ENCODE measurements around the gene ATP6V1E1. TPM values are rescaled to one million over a fixed set of nuclear protein-coding genes. Genes with fewer than 3 reads are reported as not detected.

The ATP6V1E1 gene
- total RNA-seq, 1 donor from 2014 or later = 73.9 TPM

GRCh38 chr22:17596226-17596625 lies 32.3 kb downstream of the ATP6V1E1 start:
- CTCF ChIA-PET = no interaction called here
- ATAC-seq (ENCODE audit: low read depth) = no peak
- no peak for DNase-seq
- Mint-ChIP-seq H3K4me1 (peaks cover 33% of the 10 kb centered on the region), H3K27me3 (no peaks in the 10 kb centered on the region), H3K9me3 (no peaks in the 10 kb centered on the region), H3K36me3 (ENCODE audit: low read depth) (peaks cover 87% of the 10 kb centered on the region), H3K4me3 (no peak overlapping the region), H3K27ac (peak overlapping the region; percentile 35)
- TF ChIP-seq, protein P1, sequence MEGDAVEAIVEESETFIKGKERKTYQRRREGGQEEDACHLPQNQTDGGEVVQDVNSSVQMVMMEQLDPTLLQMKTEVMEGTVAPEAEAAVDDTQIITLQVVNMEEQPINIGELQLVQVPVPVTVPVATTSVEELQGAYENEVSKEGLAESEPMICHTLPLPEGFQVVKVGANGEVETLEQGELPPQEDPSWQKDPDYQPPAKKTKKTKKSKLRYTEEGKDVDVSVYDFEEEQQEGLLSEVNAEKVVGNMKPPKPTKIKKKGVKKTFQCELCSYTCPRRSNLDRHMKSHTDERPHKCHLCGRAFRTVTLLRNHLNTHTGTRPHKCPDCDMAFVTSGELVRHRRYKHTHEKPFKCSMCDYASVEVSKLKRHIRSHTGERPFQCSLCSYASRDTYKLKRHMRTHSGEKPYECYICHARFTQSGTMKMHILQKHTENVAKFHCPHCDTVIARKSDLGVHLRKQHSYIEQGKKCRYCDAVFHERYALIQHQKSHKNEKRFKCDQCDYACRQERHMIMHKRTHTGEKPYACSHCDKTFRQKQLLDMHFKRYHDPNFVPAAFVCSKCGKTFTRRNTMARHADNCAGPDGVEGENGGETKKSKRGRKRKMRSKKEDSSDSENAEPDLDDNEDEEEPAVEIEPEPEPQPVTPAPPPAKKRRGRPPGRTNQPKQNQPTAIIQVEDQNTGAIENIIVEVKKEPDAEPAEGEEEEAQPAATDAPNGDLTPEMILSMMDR (IDR thresholded peaks at IDR 0.05) = no peak
- POLR2A ChIA-PET = no interaction called here
- intact Hi-C loops (cut with micrococcal nuclease) = no loop called here

DNA sequence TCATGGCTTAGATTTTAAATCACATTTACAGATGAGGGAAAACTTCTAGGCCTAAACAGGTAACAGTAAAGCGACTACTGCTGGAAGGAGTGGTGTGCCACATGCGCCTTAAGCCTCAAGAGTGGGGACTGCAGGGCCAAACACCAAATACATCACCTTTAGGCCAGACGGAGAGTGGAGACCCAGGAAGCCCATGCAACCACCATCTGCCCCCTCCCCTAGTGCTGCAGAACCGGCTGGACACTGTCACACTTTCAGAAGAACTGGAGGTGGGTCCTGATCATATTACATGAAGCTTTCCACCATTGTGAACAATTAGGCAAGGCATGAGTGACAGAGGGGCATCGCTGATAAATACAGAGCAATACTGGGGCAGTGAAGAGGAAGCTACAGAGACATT lies 36.3 kb downstream of the ATP6V1E1 start:
- TF ChIP-seq, protein P1 (IDR thresholded peaks at IDR 0.05) = no peak
- no peak for DNase-seq
- ChIA-PET CTCF (no interaction called here), POLR2A (interaction anchor here (0.6 kb wide), 1 partner anchor 34 kb away, joined by 5 read pairs; no protein-coding TSS in a partner anchor)
- no peak for ATAC-seq (ENCODE audit: low read depth)
- intact Hi-C loops (cut with micrococcal nuclease) = loop anchor here (5.0 kb wide), 1 partner anchor 435 kb away; the partner anchor contains the start of gene HDHD5
- Mint-ChIP-seq H3K9me3 (no peaks in the 10 kb centered on the region), H3K27ac (no peak overlapping the region), H3K4me1 (peaks cover 33% of the 10 kb centered on the region), H3K27me3 (no peaks in the 10 kb centered on the region), H3K4me3 (no peak overlapping the region), H3K36me3 (ENCODE audit: low read depth) (peaks cover 60% of the 10 kb centered on the region)

- peaks cover 48% of the 10 kb centered on the region for H3K36me3 Mint-ChIP-seq (ENCODE audit: low read depth)
- no peaks in the 10 kb centered on the region for H3K27me3 Mint-ChIP-seq
- H3K9me3 Mint-ChIP-seq = no peaks in the 10 kb centered on the region
- ChIA-PET POLR2A (no interaction called here), CTCF (no interaction called here)
- no peak overlapping the region for H3K4me3 Mint-ChIP-seq
- H3K27ac Mint-ChIP-seq = no peak overlapping the region
- peaks cover 25% of the 10 kb centered on the region for H3K4me1 Mint-ChIP-seq
- ATAC-seq (ENCODE audit: low read depth) (no peak), DNase-seq (no peak)
- intact Hi-C loops (cut with micrococcal nuclease) = loop anchor here (5.0 kb wide), 1 partner anchor 433 kb away; the partner anchor contains the start of gene HDHD5
- TF ChIP-seq, protein P1 (IDR thresholded peaks at IDR 0.05) = no peak
These were observed 38.0 kb downstream of the ATP6V1E1 start for GRCh38 chr22:17590586-17590985.

DNA sequence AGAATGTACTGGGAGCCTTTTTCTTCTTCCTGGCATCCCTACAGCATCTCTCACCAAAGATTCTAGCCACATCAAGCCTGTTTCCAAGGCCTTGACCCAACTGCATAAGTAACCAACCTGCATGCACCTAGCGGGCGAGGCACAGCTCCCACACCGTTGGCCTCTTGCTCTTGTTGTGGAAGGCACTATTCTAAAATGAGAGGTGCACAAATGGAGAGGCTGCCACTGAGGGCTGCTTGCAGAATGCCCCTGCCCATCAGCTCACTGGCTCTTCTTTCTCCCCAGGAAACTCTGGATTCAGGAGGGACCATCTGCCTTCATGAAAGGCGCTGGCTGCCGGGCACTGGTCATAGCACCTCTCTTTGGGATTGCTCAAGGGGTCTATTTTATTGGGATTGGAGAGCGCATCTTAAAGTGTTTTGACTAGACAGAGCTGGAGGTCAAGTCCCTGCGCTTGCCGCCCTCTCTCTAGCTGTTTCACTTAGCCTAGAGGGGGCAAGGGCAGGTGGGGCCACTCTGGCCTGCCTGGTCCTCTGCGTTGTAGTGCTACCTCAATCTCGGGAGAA lies 38.7 kb downstream of the ATP6V1E1 start:
- Mint-ChIP-seq H3K9me3 (no peaks in the 10 kb centered on the region), H3K36me3 (ENCODE audit: low read depth) (peaks cover 45% of the 10 kb centered on the region), H3K4me1 (peaks cover 18% of the 10 kb centered on the region), H3K27me3 (no peaks in the 10 kb centered on the region), H3K4me3 (no peak overlapping the region), H3K27ac (no peak overlapping the region)
- DNase-seq (no peak), ATAC-seq (ENCODE audit: low read depth) (no peak)
- POLR2A ChIA-PET = no interaction called here
- TF ChIP-seq, protein P1 (IDR thresholded peaks at IDR 0.05) = no peak
- CTCF ChIA-PET = no interaction called here
- intact Hi-C loops (cut with micrococcal nuclease) = loop anchor here (5.0 kb wide), 1 partner anchor 433 kb away; the partner anchor contains the start of gene HDHD5

DNA sequence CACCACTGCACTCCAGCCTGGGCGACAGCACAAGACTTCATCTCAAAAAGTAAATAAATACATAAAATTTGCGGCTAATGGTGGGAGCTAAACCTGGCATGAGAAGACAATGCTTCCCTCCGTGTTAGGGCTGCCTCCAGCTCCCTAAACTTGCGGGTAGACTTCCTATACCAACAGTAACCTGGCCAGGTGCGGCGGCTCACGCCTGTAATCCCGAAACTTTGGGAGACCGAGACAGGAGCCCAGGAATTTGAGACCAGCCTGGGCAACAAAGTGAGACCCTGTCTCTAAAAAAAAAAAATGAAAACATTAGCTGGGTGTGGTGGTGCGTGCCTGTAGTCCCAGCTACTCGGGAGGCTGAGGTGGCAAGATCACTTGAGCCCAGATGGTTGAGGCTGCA lies 39.9 kb downstream of the ATP6V1E1 start:
- TF ChIP-seq, protein P1 (IDR thresholded peaks at IDR 0.05) = no peak
- intact Hi-C loops (cut with micrococcal nuclease) = no loop called here
- DNase-seq = no peak
- Mint-ChIP-seq H3K27me3 (no peaks in the 10 kb centered on the region), H3K9me3 (no peaks in the 10 kb centered on the region), H3K27ac (no peak overlapping the region), H3K36me3 (ENCODE audit: low read depth) (peaks cover 34% of the 10 kb centered on the region), H3K4me3 (no peak overlapping the region), H3K4me1 (peaks cover 6% of the 10 kb centered on the region)
- no peak for ATAC-seq (ENCODE audit: low read depth)
- ChIA-PET CTCF (no interaction called here), POLR2A (no interaction called here)

Measured in activated B cell treated with CpG ODN at 0.5 μM for 24 hours (primary cell).